GM10266 (cell line): ENCODE results near the gene SLC27A3.
A peak's percentile ranks its signal among the peaks of the same experiment; 100 is the strongest.

Experiments used
- DNase-seq: peaks from one replicate; pipeline ENCODE4 v3.0.0; 2012; ENCODE audit errors: extremely low spot score
- TF ChIP-seq, protein P1 (sequence below): IDR thresholded peaks from 2 replicates; pipeline ENCODE4 v1.5.1; 2012; ENCODE audit warnings: mild to moderate bottlenecking, low read depth; ENCODE audit not compliant: control insufficient read depth, insufficient read depth; ENCODE audit errors: missing control alignments

SLC27A3 gene

GRCh38 chr1:153786038-153786790 is 11.0 kb downstream of the SLC27A3 start:
- no peak for DNase-seq
- TF ChIP-seq, protein P1, sequence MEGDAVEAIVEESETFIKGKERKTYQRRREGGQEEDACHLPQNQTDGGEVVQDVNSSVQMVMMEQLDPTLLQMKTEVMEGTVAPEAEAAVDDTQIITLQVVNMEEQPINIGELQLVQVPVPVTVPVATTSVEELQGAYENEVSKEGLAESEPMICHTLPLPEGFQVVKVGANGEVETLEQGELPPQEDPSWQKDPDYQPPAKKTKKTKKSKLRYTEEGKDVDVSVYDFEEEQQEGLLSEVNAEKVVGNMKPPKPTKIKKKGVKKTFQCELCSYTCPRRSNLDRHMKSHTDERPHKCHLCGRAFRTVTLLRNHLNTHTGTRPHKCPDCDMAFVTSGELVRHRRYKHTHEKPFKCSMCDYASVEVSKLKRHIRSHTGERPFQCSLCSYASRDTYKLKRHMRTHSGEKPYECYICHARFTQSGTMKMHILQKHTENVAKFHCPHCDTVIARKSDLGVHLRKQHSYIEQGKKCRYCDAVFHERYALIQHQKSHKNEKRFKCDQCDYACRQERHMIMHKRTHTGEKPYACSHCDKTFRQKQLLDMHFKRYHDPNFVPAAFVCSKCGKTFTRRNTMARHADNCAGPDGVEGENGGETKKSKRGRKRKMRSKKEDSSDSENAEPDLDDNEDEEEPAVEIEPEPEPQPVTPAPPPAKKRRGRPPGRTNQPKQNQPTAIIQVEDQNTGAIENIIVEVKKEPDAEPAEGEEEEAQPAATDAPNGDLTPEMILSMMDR = no peak

DNA sequence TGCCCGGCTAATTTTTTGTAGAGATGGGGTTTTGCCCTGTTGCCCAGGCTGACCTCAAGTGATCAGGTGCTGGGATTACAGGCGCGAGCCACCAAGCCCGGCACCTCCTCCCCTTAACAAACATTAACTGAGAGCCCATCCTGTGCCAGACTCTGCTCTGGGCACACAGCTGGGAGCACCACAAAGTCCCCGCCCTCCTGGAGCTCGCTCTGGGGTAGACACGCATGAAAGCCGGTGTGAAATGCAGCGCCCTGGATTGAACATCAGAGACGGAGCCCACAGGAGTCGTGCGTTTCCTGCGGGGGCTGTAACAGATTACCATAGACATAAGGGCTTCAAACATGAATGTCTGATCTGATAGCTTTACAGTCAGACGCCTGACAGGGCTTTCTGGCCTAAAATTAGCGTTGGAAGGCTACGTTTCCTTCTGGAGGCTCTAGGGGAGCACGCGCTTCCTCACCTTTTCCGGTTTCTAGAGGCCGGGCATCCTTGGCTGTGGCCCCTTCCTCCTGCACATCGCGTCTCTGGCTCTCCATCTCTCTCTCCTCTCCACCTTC is 14.3 kb downstream of the SLC27A3 start:
- TF ChIP-seq, protein P1 = no peak
- DNase-seq = no peak

DNA sequence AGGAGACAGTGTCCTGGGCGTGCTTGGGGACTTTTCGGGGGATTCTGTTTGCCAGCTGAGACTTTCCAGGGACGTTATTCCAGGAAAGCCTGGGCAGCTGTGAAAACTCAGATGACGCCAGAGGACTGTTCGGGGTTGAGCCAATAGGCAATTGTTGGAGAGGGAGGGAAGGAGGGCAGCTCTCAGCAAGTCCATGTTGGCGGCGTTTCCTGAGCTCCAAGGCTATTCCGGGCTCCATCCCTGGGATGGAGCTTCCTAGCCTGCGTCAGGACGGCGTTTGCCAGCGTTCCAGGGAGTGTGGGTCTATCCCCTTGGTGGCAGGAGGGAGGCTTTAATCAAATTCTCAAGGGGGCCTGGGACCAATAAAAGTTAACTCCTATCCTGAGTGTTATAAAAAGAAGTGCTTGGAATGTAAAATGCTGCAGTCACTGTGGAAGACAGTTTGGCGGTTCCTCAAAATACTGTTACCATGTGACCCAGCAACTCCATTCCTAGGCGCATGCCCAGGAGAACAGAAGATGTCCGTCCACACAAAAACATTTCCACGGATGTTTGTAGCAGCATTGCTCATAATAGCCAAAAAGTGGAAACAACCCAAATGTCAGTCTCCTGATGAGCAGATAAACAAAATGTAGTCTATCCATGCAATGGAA is 15.2 kb downstream of the SLC27A3 start:
- TF ChIP-seq, protein P1 = no peak
- DNase-seq = no peak

DNA sequence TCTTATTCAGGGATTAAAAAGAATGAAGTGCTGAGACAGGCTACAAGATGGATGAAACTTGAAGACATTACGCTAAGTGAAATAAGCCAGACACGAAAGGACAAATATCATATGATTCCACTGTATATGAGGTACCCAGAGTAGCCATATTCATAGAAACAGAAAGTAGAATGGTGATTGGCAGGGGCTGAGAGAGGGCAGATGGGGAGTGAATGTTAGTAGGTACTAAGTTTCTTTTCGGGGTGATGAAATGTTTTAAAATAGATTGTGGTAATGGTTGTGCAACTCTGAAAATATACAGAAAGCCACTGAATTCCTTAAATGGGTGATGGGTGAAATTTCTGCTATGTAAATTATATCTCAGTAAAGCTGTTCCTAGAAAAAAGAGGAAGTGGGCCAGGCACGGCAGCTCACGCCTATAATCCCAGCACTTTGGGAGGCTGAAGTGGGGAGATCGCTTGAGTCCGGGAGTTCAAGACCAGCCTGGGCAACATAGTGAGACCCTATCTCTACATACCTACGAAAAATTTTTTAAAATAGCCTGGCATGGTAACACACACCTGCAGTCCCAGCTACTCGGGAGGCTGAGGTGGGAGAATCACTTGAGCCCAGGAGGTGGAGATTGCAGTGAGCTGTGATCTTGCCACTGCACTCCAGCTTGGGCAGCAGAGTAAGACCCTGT is 15.9 kb downstream of the SLC27A3 start:
- TF ChIP-seq, protein P1 = no peak
- DNase-seq = peak; percentile 90

- no peak for DNase-seq
- TF ChIP-seq, protein P1 = peak; percentile 10
Observed at GRCh38 chr1:153791648-153792253, 16.5 kb downstream of the SLC27A3 start.

GRCh38 chr1:153792631-153793041 is 17.4 kb downstream of the SLC27A3 start:
- TF ChIP-seq, protein P1 = no peak
- DNase-seq = no peak
